ENCODE results near the gene FAM174B.

DNA sequence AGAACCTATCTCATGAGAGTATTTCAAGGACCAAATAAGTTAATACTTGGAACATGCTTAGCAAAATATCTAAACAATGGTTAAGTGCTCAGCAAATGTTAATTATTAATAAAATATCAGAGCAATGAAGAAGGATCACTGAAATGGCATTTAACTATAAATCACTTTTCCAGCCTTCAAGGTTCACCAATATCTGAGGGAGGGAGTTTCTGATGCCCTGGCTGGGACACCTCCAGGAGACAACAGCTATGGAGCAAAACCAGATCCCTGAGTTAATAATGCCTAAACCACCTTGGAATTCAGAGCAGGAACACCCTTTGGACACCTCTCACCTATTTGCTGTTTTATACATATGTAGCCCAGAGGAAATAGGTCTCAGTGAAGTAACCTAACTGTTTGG lies 6.4 kb upstream of the FAM174B start:
- TF ChIP-seq CTCF (IDR thresholded peaks at IDR 0.05) (no peak), POLR2AphosphoS5 (IDR thresholded peaks at IDR 0.05) (no peak), POLR2A (IDR thresholded peaks at IDR 0.05) (no peak)
